HepG2 (cell line): ENCODE measurements around the gene ZNF483. TPM values are rescaled to one million over a fixed set of nuclear protein-coding genes. Genes with fewer than 3 reads are reported as not detected.

Experiments
- AHR ChIP-seq: IDR thresholded peaks from 2 replicates; pipeline ENCODE4 v1.6.1; 2018; ENCODE audit warnings: missing genetic modification reagents, missing compliant biosample characterization
- ATF7-NPFF ChIP-seq: sonication (generic); formaldehyde crosslinking; IDR thresholded peaks from 2 replicates; pipeline ENCODE4 v1.8.1; 2023; ENCODE audit warnings: mild to moderate bottlenecking, low read depth, missing genetic modification reagents, moderate library complexity
- E2F1 ChIP-seq: sonication (generic); formaldehyde crosslinking; IDR thresholded peaks from 2 replicates; pipeline ENCODE4 v1.5.0; 2020; ENCODE audit warnings: missing genetic modification reagents
- FIP1L1 ChIP-seq: fragments of 200-400 bp; formaldehyde crosslinking; IDR thresholded peaks from 2 replicates; pipeline ENCODE4 v1.6.1; 2018; ENCODE audit warnings: low read depth, mild to moderate bottlenecking, low read length, moderate library complexity, borderline replicate concordance; ENCODE audit not compliant: insufficient read depth
- IRF2 ChIP-seq: IDR thresholded peaks from 2 replicates; pipeline ENCODE4 v1.6.1; 2018; ENCODE audit warnings: missing genetic modification reagents, missing compliant biosample characterization
- KLF16 ChIP-seq, 2 experiments: sonication (generic) in 1 of 2; formaldehyde crosslinking in 1 of 2; IDR thresholded peaks; 2 replicates each; pipeline versions ENCODE4 v1.6.1 to v1.8.0; 2016 to 2023; ENCODE audit warnings: missing genetic modification reagents in 2 of 2, missing compliant biosample characterization in 1 of 2
- MED13 ChIP-seq: sonication (generic); formaldehyde crosslinking; IDR thresholded peaks from 2 replicates; pipeline ENCODE4 v1.5.0; 2020; ENCODE audit warnings: missing genetic modification reagents
- MLXIP ChIP-seq: sonication (generic); formaldehyde crosslinking; IDR thresholded peaks from 2 replicates; pipeline ENCODE4 v1.9.0; 2021; ENCODE audit warnings: missing genetic modification reagents, borderline replicate concordance
- NFAT5 ChIP-seq: sonication (generic); formaldehyde crosslinking; IDR thresholded peaks from 2 replicates; pipeline ENCODE4 v1.4.0; 2020; ENCODE audit warnings: missing genetic modification reagents
- POLR2AphosphoS5 ChIP-seq: IDR thresholded peaks from 2 replicates; pipeline ENCODE4 v1.6.1; 2012; ENCODE audit warnings: low read depth, low read length
- RBFOX2 ChIP-seq: fragments of 200-400 bp; formaldehyde crosslinking; IDR thresholded peaks from 2 replicates; pipeline ENCODE4 v1.6.1; 2017; ENCODE audit warnings: low read depth, mild to moderate bottlenecking, low read length
- REL ChIP-seq: sonication (generic); formaldehyde crosslinking; conservative IDR thresholded peaks from 2 replicates; pipeline ENCODE4 v1.8.0; 2022; ENCODE audit warnings: mild to moderate bottlenecking, missing genetic modification reagents, moderate library complexity
- SIN3B ChIP-seq: fragments of 150-350 bp; IDR thresholded peaks from 2 replicates; pipeline ENCODE4 v1.6.1; 2014; ENCODE audit warnings: low read length
- WIZ ChIP-seq: sonication (generic); formaldehyde crosslinking; IDR thresholded peaks from 2 replicates; pipeline ENCODE4 v1.5.1; 2020; ENCODE audit warnings: mild to moderate bottlenecking, missing genetic modification reagents
- ZBTB8A ChIP-seq: sonication (generic); formaldehyde crosslinking; IDR thresholded peaks from 2 replicates; pipeline ENCODE4 v1.4.0; 2020; ENCODE audit warnings: mild to moderate bottlenecking, low read depth, missing genetic modification reagents, borderline replicate concordance
- ZEB1 ChIP-seq: IDR thresholded peaks from 2 replicates; pipeline ENCODE4 v1.6.1; 2012; ENCODE audit warnings: mild to moderate bottlenecking, low read depth, inconsistent platforms; ENCODE audit not compliant: insufficient replicate concordance
- ZNF274 ChIP-seq: sonication (generic); formaldehyde crosslinking; IDR thresholded peaks from 2 replicates; pipeline ENCODE4 v1.5.1; 2020; ENCODE audit warnings: mild to moderate bottlenecking, missing genetic modification reagents
- ZNF563 ChIP-seq: sonication (generic); formaldehyde crosslinking; IDR thresholded peaks from 2 replicates; pipeline ENCODE4 v1.8.0; 2022; ENCODE audit warnings: mild to moderate bottlenecking, moderate library complexity, missing genetic modification reagents
- ZNF709 ChIP-seq: sonication (generic); formaldehyde crosslinking; IDR thresholded peaks from 2 replicates; pipeline ENCODE4 v1.5.0; 2020; ENCODE audit warnings: mild to moderate bottlenecking, missing genetic modification reagents
- ZNF781 ChIP-seq: sonication (generic); formaldehyde crosslinking; IDR thresholded peaks from 2 replicates; pipeline ENCODE4 v1.5.1; 2020; ENCODE audit warnings: borderline replicate concordance, mild to moderate bottlenecking, missing genetic modification reagents; ENCODE audit errors: not compliant biosample characterization
- ZNF792 ChIP-seq: IDR thresholded peaks from 2 replicates; pipeline ENCODE4 v1.6.1; 2016
- polyA plus RNA-seq, 8 experiments: library from polyadenylated mRNA; depleted of rRNA in 3 of 8; stranded (reverse) in 7 of 8; unstranded in 1 of 8; fragments of >200 nt; fragmentation: Illumina TruSeq in 4 of 8; extraction: Trizol in 4 of 8; gene quantifications; 2 replicates each; pipeline versions ENCODE4 v1.2.1 to v1.2.3, GENCODE V29; 2011 to 2016; ENCODE audit warnings: low read depth in 4 of 8, missing spikeins in 1 of 8, mixed read lengths in 1 of 8; ENCODE audit not compliant: insufficient read depth in 1 of 8
- total RNA-seq, 5 experiments: library from RNA; depleted of rRNA; stranded (reverse); fragments of >200 nt; fragmentation: Illumina TruSeq; extraction: Trizol; gene quantifications; 2 replicates each; pipeline ENCODE4 v1.2.3, GENCODE V29; 2016; ENCODE audit warnings: low read depth in 1 of 5

Gene ZNF483
- total and polyA plus RNA-seq, 2 of the 13 experiments (the other 11 are each of a cell fraction or from before 2014, with no cell fraction given), result 2.0 to 9.5 TPM

- TF ChIP-seq KLF16 (CRISPR knock-in tag; IDR thresholded peaks at IDR 0.05) (peak in 1 of 2 experiments; percentile 46; a peak in 1 of 4 replicates), NFAT5 (0 out of 2 replicates have a peak, but pooled peaks have one; percentile 24), REL (CRISPR knock-in tag) (no peak), MLXIP (CRISPR knock-in tag) (no peak), IRF2 (CRISPR knock-in tag) (peak; percentile 50; the same call in 1 of the 2 replicates), ZNF274 (CRISPR knock-in tag) (0 out of 2 replicates have a peak, but pooled peaks have one; percentile 34), RBFOX2 (peak; percentile 93), AHR (CRISPR knock-in tag) (no peak), ZNF563 (CRISPR knock-in tag) (peak; percentile 63), POLR2AphosphoS5 (peak; percentile 68), ZNF781 (CRISPR knock-in tag) (peak; percentile 26), ZNF709 (CRISPR knock-in tag) (no peak), ZEB1 (no peak), SIN3B (no peak), E2F1 (CRISPR knock-in tag) (peak; percentile 67), ATF7-NPFF (CRISPR knock-in tag) (no peak; the same call in 1 of the 2 replicates), WIZ (CRISPR knock-in tag) (no peak), ZNF792 (peak; percentile 75; the same call in 1 of the 2 replicates), MED13 (CRISPR knock-in tag) (0 out of 2 replicates have a peak, but pooled peaks have one; percentile 15), FIP1L1 (no peak), ZBTB8A (CRISPR knock-in tag) (no peak)
Observed at GRCh38 chr9:111483858-111484571, 41.0 kb upstream of the ZNF483 start, which contains the start of gene ECPAS (continued).
